Activated T-cell treated with anti-CD3 and anti-CD28 coated beads, Interleukin-2, amount 50 U/mL, for 4 hours (primary cell): ENCODE results near the gene VEGFA. TPM values are rescaled to one million over a fixed set of nuclear protein-coding genes. Genes with fewer than 3 reads are reported as not detected.

Experiments
- ATAC-seq, 2 donors: fragments of 200-7000 bp; cut with Tn5 transposase; one replicate each; pipeline ENCODE4 v1.10.0; 2021
- DNase-seq: peaks from one replicate; pipeline ENCODE4 v3.0.0-alpha.2; 2020
- H3K27me3 Mint-ChIP-seq: one replicate; pipeline ENCODE4 v1.8.0; 2021; ENCODE audit warnings: low read depth, mixed read lengths
- H3K36me3 Mint-ChIP-seq: one replicate; pipeline ENCODE4 v1.8.0; 2022; ENCODE audit warnings: mixed read lengths; ENCODE audit not compliant: insufficient read depth
- H3K4me1 Mint-ChIP-seq: one replicate; pipeline ENCODE4 v1.8.0; 2021; ENCODE audit warnings: low read depth, mixed read lengths
- H3K4me3 Mint-ChIP-seq: one replicate; pipeline ENCODE4 v1.8.0; 2021; ENCODE audit warnings: mild to moderate bottlenecking, moderate library complexity, mixed read lengths
- H3K9me3 Mint-ChIP-seq: one replicate; pipeline ENCODE4 v1.8.0; 2021; ENCODE audit warnings: mixed read lengths
- total RNA-seq, 3 donors: library from RNA; stranded (reverse); gene quantifications; one replicate each; pipeline ENCODE4 v1.2.1, GENCODE V29; 2021

VEGFA gene
- total RNA-seq, 3 donors from 2014 or later = 28.9 to 44.6 (median 31.8) TPM

DNA sequence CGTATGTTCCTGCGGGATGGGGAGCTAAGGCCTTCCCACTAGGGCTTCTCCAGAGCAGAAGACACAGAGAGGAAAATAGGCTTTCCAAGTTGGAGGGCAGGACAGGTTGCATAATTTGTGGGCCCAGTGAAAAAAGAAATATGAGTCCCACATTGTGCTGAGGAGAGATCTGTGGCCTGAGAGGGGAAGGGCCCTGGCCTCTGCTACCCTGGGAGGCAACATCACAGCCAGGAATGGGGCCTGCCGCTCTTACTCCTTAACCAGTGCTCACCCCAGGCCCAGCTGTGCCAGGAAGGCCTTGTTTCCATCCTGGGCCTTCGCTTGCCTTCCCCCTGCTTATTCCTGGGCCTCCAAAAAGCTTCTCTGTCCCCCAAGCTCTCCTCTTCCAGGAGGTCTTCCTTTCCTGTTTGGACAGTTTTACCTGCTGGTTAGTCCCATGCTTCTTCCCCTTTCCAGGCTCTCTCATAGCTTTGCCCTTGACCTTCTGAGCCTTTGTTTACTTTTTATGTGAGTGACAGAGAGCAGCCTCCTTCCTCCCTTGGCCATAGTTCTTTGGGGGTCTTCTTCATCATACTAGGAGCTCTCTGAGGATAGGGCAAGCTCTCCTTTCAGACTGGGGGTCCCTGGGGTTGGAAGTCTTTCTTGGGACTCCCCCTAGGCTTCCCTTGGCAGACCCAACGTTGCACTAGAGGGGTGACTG lies 26.2 kb upstream of the VEGFA start:
- Mint-ChIP-seq H3K4me1 (no peaks in the 10 kb centered on the region), H3K27me3 (peaks cover 5% of the 10 kb centered on the region), H3K36me3 (no peaks in the 10 kb centered on the region), H3K4me3 (no peak overlapping the region), H3K9me3 (no peaks in the 10 kb centered on the region)
- DNase-seq = no peak
- ATAC-seq = no peak

DNA sequence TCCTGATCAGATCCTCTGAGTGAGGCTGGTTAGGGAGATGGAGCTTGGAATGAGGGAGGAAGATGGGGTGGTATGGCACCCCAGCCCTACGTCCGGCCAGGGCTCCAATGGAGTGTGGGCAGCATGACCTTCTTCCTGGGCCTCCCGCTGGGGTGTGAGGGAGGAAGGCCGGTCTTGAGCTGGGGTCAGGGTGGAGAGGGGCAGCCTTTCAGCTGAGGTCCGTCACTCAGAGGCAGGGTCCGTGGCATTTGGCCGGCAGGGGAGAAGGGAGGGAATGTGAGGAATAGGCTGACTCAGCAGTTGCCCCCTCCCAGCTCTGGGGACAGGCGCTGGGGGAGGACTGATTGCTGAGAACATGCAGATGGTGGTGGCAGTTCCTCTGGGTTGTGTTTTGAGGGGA lies 25.5 kb upstream of the VEGFA start:
- Mint-ChIP-seq H3K4me1 (no peaks in the 10 kb centered on the region), H3K27me3 (peaks cover 5% of the 10 kb centered on the region), H3K9me3 (no peaks in the 10 kb centered on the region), H3K4me3 (no peak overlapping the region), H3K36me3 (no peaks in the 10 kb centered on the region)
- DNase-seq (no peak), ATAC-seq (no peak)

DNA sequence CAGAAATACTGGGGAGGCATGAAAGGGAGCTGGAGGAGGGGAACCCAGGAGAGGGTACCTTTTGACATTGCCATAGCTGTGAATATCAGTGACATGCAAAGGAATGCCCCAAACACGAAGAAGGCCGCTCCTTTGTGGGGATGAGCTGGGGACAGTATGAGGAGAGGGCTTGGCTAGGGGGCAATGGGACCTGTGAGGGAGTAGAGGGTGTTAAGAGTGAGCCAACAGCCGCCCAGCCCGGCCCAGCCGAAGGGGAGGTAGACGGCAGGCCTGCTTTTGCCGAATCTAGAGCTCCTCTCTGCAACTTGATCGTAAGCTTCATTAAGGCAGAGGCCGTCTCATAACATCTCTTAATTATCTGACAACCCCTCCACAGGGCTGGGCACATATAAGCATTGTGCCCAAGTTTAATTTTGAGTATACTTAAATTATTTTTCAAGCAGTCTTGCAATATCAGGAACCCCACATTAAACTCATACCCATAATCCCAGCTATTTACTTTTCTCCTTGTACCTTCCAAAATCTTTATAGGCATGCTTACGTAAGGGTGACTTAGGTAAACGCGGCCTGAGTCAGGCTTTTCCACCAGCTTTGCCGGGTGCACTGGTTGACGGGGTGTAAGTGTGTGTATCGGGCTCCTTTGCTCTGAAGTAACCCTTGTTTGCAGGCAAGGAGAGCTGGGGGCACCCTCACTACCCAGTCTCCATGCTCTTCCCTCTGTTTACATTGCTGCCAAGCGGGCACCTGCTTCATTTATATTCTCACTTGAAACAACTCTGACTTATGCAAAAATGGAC lies 24.9 kb upstream of the VEGFA start:
- DNase-seq (no peak), ATAC-seq (no peak)
- no peak overlapping the region for H3K4me3 Mint-ChIP-seq
- H3K36me3 Mint-ChIP-seq = no peaks in the 10 kb centered on the region
- H3K4me1 Mint-ChIP-seq = no peaks in the 10 kb centered on the region
- no peaks in the 10 kb centered on the region for H3K9me3 Mint-ChIP-seq
- H3K27me3 Mint-ChIP-seq = peaks cover 5% of the 10 kb centered on the region

DNA sequence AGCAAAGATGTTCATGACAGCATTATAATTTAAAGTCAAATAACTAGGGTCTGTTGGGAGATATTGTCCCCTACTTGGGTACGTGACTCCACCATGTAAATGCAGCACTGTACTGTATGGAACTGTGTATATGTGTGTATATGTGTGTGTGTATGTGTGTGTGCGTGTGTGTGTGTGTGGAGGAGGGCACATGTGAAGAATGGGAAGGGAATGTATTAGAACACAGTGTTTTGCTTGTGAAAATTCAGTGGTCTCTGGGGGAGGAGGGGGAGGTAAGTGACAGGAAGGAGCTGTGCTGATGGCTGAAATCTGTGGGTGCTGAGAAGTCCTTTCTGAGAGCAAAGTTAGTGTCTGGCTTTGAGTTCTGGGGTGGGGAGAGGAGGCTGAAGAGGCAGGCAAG lies 23.9 kb upstream of the VEGFA start:
- ATAC-seq = no peak
- H3K27me3 Mint-ChIP-seq = peaks cover 5% of the 10 kb centered on the region
- no peaks in the 10 kb centered on the region for H3K4me1 Mint-ChIP-seq
- no peaks in the 10 kb centered on the region for H3K9me3 Mint-ChIP-seq
- no peak for DNase-seq
- no peaks in the 10 kb centered on the region for H3K36me3 Mint-ChIP-seq
- H3K4me3 Mint-ChIP-seq = no peak overlapping the region

DNA sequence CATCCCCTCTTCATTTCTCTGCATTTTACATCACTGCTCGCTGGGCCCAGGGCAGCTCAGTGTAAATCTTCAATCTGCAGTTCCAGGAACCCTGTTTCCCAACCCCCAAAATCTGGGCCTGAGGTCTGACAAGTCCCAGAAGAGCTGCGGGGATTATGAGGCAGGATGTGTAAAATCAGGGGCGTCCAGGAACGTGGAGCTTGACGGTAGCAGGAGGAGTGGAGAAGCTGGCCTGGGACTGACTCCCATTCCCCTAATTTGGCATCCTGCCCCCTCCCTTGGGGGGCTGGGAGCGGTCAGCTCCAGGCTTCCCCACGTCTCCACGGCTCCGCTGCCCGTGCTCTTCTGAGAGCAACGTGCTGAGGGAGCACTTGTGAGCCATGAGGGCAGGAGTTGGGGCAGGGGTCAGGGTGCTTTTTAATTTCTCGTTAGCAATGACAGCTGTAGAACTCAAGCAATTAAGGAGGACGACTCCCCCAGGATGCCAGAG lies 23.4 kb upstream of the VEGFA start:
- Mint-ChIP-seq H3K4me3 (no peak overlapping the region), H3K27me3 (peaks cover 5% of the 10 kb centered on the region), H3K9me3 (no peaks in the 10 kb centered on the region), H3K4me1 (no peaks in the 10 kb centered on the region), H3K36me3 (no peaks in the 10 kb centered on the region)
- ATAC-seq (no peak), DNase-seq (no peak)

DNA sequence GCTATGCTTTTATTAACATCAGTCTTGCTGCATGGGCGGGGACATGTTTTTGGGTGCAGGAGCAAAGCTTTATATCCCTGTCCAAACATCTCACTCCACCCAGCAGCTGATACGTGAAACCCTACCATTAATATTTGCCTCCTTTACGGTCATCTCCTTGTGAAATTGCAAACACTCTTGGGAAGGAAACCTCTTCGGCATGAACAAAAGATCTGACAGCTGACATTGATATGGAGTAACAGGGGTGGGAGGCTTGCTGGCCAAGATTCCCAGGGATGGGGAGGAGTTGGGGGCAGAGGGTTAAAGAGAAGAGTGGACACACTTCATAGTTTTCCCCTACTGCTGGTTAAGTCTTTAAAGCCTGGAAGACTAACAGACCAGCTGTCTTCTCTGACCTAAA lies 22.2 kb upstream of the VEGFA start:
- ATAC-seq = no peak
- Mint-ChIP-seq H3K4me1 (no peaks in the 10 kb centered on the region), H3K4me3 (no peak overlapping the region), H3K9me3 (no peaks in the 10 kb centered on the region), H3K36me3 (no peaks in the 10 kb centered on the region), H3K27me3 (peaks cover 5% of the 10 kb centered on the region)
- no peak for DNase-seq

DNA sequence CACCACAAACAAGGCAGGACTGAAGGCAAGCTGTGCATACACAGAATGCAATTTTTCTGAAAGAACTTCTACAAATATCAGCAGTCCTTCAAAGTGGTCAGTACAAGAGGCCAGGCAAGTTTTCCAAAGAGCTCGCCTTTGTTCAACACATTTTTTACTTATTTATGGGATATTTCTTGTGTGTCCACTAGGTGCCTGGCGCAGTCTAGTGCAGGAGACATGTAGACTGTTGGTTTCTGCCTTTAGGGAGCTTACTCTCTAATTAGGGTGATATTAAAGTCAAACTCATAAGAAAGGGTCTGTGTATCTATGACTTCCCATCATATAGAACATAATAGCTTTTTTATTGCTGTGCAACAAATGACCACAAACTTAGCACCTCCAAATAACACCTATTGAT lies 21.2 kb upstream of the VEGFA start:
- no peak for DNase-seq
- ATAC-seq = no peak
- no peaks in the 10 kb centered on the region for H3K9me3 Mint-ChIP-seq
- peaks cover 6% of the 10 kb centered on the region for H3K27me3 Mint-ChIP-seq
- no peaks in the 10 kb centered on the region for H3K36me3 Mint-ChIP-seq
- H3K4me1 Mint-ChIP-seq = no peaks in the 10 kb centered on the region
- no peak overlapping the region for H3K4me3 Mint-ChIP-seq

DNA sequence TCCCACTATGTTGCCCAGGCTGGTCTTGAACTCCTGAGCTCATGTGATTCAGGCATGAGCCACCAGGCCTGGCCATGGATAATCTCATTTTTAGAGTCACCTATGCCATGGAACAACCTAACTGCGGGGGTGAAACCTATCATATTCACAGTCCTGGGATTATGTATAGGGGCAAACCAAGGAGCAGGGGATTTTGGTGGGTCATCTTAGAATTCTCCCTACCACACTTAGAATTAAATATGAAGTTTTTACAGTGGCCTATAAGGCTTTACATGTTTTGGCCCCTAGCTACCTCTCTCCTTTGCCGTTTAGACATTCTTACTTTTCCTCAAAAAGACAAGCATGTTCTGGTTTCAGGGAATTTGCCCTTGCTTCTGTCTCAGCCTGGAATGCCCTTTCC lies 20.6 kb upstream of the VEGFA start:
- Mint-ChIP-seq H3K9me3 (no peaks in the 10 kb centered on the region), H3K27me3 (peaks cover 7% of the 10 kb centered on the region), H3K4me1 (no peaks in the 10 kb centered on the region), H3K36me3 (no peaks in the 10 kb centered on the region), H3K4me3 (no peak overlapping the region)
- ATAC-seq (no peak), DNase-seq (no peak)

DNA sequence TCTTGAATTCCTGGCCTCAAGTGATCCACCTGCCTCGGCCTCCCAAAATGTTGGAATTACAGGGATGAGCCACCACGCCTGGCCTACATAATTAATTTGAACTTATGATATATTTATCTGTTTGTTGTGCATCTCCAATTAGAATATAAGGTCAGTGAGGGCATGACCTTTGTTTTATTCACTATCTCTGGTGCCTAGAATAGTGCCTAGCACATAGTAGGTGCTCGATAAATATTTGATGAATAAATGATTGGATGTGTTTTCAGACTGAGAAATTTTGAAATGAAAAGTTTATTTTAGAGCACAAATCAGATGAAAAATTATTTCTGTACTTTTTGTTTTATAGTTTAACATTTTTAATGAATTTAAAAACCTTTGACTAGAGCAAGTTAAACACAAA lies 19.4 kb upstream of the VEGFA start:
- Mint-ChIP-seq H3K4me1 (no peaks in the 10 kb centered on the region), H3K27me3 (peaks cover 7% of the 10 kb centered on the region), H3K4me3 (no peak overlapping the region), H3K36me3 (no peaks in the 10 kb centered on the region), H3K9me3 (no peaks in the 10 kb centered on the region)
- ATAC-seq (no peak), DNase-seq (no peak)

DNA sequence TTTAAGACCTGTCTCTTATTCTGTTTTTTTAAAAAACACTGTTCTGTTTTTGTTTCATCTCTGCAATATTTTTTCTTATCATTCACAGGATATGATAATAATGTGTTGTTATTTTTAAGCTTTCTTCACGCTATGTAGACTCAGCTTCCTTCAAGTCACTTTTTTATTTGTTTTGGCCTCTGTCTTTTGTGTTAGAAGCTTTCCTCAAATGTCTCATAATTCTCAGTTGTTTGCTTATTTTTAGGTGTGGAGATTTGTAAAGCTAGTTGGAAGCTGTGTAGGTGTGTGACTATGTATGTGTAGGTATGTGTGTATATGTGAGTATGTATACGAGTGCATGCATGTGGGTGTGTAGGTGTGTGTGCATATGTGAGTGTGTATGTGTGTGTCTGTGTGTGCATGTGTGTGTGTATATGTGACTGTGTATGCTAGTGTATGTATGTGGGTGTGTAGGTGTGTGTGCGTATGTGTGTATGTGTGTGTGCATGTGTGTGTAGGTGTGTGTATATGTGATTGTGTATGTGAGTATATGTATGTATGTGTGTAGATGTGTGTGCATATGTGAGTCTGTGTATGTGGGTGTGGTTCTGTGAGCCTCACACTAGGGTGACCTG lies 16.3 kb upstream of the VEGFA start:
- H3K4me1 Mint-ChIP-seq = no peaks in the 10 kb centered on the region
- no peak for DNase-seq
- no peaks in the 10 kb centered on the region for H3K36me3 Mint-ChIP-seq
- H3K4me3 Mint-ChIP-seq = no peak overlapping the region
- H3K9me3 Mint-ChIP-seq = no peaks in the 10 kb centered on the region
- H3K27me3 Mint-ChIP-seq = peaks cover 1% of the 10 kb centered on the region
- no peak for ATAC-seq

DNA sequence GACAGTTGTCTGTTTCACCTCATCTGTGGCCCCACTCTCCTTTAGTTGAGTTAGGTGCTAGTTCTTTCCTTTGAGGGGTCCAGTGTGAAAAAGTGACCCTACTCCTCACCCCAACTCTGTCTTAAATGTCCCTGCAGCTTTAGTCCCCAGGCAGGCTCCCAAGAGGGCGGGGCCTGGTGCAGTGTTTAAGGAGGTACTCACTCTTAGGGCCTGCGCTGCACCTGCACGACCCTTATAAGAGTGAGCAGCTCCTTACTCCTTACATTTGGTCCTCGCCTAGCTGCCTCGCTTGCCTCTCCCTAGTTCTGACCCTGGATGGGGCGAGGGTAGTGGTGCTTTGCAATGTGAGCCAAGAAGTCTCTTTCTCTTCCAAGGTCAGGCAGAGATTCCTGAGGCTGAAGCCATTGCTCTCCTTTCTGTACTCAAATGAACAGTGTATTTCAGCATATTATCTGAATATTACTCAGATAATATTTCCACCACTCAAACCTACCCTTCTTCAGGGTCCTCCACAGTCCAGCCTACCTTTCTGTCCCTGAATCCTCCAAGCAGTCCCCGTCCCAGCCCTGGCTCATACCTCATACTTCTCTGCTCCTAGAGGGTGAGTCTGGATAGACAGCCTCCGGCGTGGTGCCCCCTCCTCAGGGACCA lies 11.9 kb upstream of the VEGFA start:
- DNase-seq = no peak
- no peaks in the 10 kb centered on the region for H3K36me3 Mint-ChIP-seq
- ATAC-seq = no peak

DNA sequence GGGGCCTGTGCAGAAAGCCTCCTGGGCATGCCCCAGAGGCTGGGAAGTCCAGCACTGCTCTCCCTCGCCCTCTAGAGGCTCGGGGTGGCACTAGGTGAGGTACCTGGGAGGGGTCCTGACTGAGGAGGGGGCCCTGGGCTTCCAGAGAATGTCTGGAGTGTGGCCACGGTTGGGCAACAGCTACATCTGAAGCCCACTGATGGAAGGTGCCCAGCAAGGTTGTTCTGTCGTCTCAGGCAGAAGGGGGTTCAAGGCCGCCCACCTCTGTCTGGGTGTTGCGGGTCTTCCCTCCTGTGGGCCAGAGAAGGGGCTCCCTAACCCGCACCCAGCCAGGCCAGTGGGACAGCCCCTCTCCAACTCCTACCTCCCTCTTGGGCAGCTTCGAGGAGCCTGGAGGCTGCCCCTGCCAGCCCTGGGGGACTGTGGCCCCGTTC lies 11.4 kb upstream of the VEGFA start:
- DNase-seq (no peak), ATAC-seq (peak in 1 of 2 donors; percentile 46)
- Mint-ChIP-seq H3K9me3 (no peaks in the 10 kb centered on the region), H3K27me3 (peaks cover 1% of the 10 kb centered on the region), H3K36me3 (no peaks in the 10 kb centered on the region), H3K4me3 (no peak overlapping the region), H3K4me1 (peaks cover 2% of the 10 kb centered on the region)

More for the DNA sequence above, 11.9 kb upstream of the VEGFA start:
- Mint-ChIP-seq H3K27me3 (peaks cover 1% of the 10 kb centered on the region), H3K9me3 (no peaks in the 10 kb centered on the region), H3K4me3 (no peak overlapping the region), H3K4me1 (no peaks in the 10 kb centered on the region)

DNA sequence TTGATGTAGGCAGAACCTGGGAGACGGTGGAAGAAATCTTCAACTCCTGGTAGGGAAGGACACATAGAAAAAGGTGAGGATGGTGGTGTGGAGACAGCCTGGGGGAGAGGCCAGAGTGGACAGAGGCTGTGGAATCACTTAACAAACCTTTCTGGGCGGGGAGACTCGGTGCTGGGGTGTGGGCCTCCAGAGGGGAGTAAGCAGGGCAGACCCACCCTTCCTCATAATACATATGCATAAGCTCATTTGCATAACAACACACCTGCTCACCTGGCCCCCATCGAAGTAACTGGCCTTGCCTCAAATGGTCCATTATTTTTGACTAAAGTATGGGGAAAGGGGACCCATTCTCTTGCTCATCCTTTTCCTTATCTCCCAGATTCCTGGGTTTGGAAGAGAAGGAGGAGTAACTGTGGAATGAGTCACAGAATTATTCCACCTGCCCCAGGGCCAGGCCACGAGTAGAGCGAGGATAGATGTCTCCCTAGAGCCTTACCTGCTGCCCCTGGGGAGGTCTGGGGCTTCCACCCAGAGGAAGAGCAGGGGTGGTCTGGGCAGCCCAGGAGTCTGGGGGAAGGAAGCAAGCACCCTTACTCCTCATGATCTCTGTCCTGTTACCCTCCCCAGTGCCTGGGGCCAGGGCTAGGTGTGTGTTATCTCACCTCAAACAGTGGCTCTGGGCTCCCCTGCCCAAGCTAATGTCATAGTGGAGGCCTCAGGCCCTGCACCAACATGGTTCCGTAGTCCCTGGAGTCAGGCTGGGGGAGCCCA lies 10.7 kb upstream of the VEGFA start:
- no peak overlapping the region for H3K4me3 Mint-ChIP-seq
- H3K27me3 Mint-ChIP-seq = no peaks in the 10 kb centered on the region
- no peaks in the 10 kb centered on the region for H3K36me3 Mint-ChIP-seq
- ATAC-seq (no peak), DNase-seq (no peak)
- no peaks in the 10 kb centered on the region for H3K9me3 Mint-ChIP-seq
- peaks cover 2% of the 10 kb centered on the region for H3K4me1 Mint-ChIP-seq

DNA sequence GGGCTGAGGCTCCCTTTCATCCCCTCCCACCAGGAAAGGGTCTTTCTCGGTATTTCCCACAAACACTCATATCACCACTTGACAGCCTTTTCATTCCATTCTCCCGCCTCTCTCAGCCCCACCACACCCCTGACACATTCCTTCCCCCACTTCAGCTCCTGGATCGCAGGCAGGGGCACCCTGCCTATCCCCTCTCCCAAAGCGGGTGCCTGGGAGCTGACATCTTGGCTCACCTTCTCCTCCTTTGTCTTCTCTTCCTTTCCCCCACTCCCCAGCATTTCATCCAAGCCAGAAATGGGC lies 10.2 kb upstream of the VEGFA start:
- H3K9me3 Mint-ChIP-seq = no peaks in the 10 kb centered on the region
- H3K36me3 Mint-ChIP-seq = no peaks in the 10 kb centered on the region
- DNase-seq (no peak), ATAC-seq (no peak)
- H3K27me3 Mint-ChIP-seq = no peaks in the 10 kb centered on the region
- H3K4me3 Mint-ChIP-seq = no peak overlapping the region
- H3K4me1 Mint-ChIP-seq = peaks cover 2% of the 10 kb centered on the region
